HCT116 (cell line): ENCODE data around the gene CCER1. TPM values are rescaled to one million over a fixed set of nuclear protein-coding genes. Genes with fewer than 3 reads are reported as not detected.

Experiments
- ATAC-seq: fragments of 200-7000 bp; cut with Tn5 transposase; 2 replicates; pipeline ENCODE4 v1.9.1; 2020; ENCODE audit warnings: mild to moderate bottlenecking, moderate library complexity
- BruUV-seq: library from RNA; stranded (reverse); fragments of 400-500 nt; replicated peaks from 2 replicates; lab custom pipeline; 2021; lab: Mats Ljungman, UMichigan
- CTCF ChIA-PET: fragments of 300-600 bp; sonication (Branson Sonifier 250); formaldehyde crosslinking; loops from one replicate; lab custom pipeline; 2021; ENCODE audit warnings: antibody characterized with exemption; lab: Charles Lee
- POLR2A ChIA-PET: fragments of 300-600, 350-600 bp; sonication (Branson Sonifier 250); formaldehyde crosslinking; loops from one replicate; lab custom pipeline; 2021; ENCODE audit warnings: antibody characterized with exemption; lab: Charles Lee
- RAD21 ChIA-PET, 2 experiments: fragments of 300-600 bp; sonication (Branson Sonifier 250); formaldehyde crosslinking; loops; one replicate each; lab custom pipeline; 2023; ENCODE audit warnings: low total read pairs in 2 of 2; ENCODE audit not compliant: uncharacterized antibody in 2 of 2, unreplicated experiment in 2 of 2, low non-redundant PET in 1 of 2; lab: Charles Lee
- DNase-seq: peaks from one replicate; pipeline ENCODE4 v3.0.0-alpha.2; 2010; ENCODE audit warnings: low read depth, low spot score
- H2AFZ ChIP-seq: fragments of 200-600 bp; shearing (Covaris generic), sonication (generic); 2 replicates; pipeline ENCODE4 v1.6.1; 2017; ENCODE audit warnings: low read depth, mixed run types, mixed read lengths, antibody characterized with exemption, low read length; ENCODE audit not compliant: poor library complexity, severe bottlenecking
- H3K27ac ChIP-seq: 2 replicates; pipeline ENCODE4 v1.5.1; 2012; ENCODE audit warnings: low read depth, low read length
- H3K27me3 ChIP-seq: fragments of 200-600 bp; sonication (generic); 2 replicates; pipeline ENCODE4 v1.6.1; 2016; ENCODE audit warnings: mixed run types, low read length, mixed read lengths; ENCODE audit not compliant: insufficient read depth
- H3K36me3 ChIP-seq, 2 experiments: fragments of 200-500 bp in 1 of 2; fragments of 200-600 bp in 1 of 2; sonication (Bioruptor generic) in 1 of 2; sonication (generic) in 1 of 2; 2 replicates each; pipeline versions ENCODE4 v1.5.1 to v1.6.1; 2014 to 2016; ENCODE audit warnings: low read length in 2 of 2, inconsistent platforms in 1 of 2, mixed read lengths in 1 of 2, mixed run types in 1 of 2; ENCODE audit not compliant: insufficient read depth in 2 of 2, control insufficient read depth in 1 of 2
- H3K4me1 ChIP-seq, 2 experiments: fragments of 200-600 bp in 1 of 2; sonication (generic) in 1 of 2; 2 replicates each; pipeline versions ENCODE4 v1.5.1 to v1.6.1; 2012 to 2017; ENCODE audit warnings: low read length in 2 of 2, inconsistent platforms in 1 of 2, mild to moderate bottlenecking in 1 of 2, mixed read lengths in 1 of 2, mixed run types in 1 of 2, moderate library complexity in 1 of 2; ENCODE audit not compliant: insufficient read depth in 2 of 2, control insufficient read depth in 1 of 2
- H3K4me2 ChIP-seq: fragments of 200-600 bp; sonication (generic); 2 replicates; pipeline ENCODE4 v1.6.1; 2017; ENCODE audit warnings: mixed run types, low read length, mixed read lengths
- H3K4me3 ChIP-seq, 2 experiments: fragments of 200-600 bp in 1 of 2; sonication (generic) in 1 of 2; replicated peaks in 1 of 2; 2 replicates each; pipeline ENCODE4 v1.5.1; 2011 to 2016; ENCODE audit warnings: low read length in 2 of 2, control low read depth in 1 of 2, low read depth in 1 of 2, mild to moderate bottlenecking in 1 of 2, mixed read lengths in 1 of 2, mixed run types in 1 of 2
- H3K79me2 ChIP-seq: fragments of 200-600 bp; sonication (generic); 2 replicates; pipeline ENCODE4 v1.6.1; 2017; ENCODE audit warnings: mild to moderate bottlenecking, mixed run types, low read length, moderate library complexity, mixed read lengths; ENCODE audit not compliant: insufficient read depth
- H3K9ac ChIP-seq: fragments of 200-600 bp; sonication (generic); 2 replicates; pipeline ENCODE4 v1.6.1; 2016; ENCODE audit warnings: low read length, mixed read lengths
- H3K9me2 ChIP-seq: fragments of 200-600 bp; sonication (generic), shearing (Covaris generic); 2 replicates; pipeline ENCODE4 v1.6.1; 2017; ENCODE audit warnings: mixed run types, mild to moderate bottlenecking, moderate library complexity; ENCODE audit not compliant: insufficient read depth
- H3K9me3 ChIP-seq, 2 experiments: fragments of 200-500 bp in 1 of 2; fragments of 200-600 bp in 1 of 2; sonication (Bioruptor generic) in 1 of 2; sonication (generic) in 1 of 2; 2 replicates each; pipeline ENCODE4 v1.6.1; 2014 to 2017; ENCODE audit warnings: low read length in 2 of 2, mixed read lengths in 2 of 2, inconsistent platforms in 1 of 2, low read depth in 1 of 2, mild to moderate bottlenecking in 1 of 2, mixed run types in 1 of 2, moderate library complexity in 1 of 2; ENCODE audit not compliant: control insufficient read depth in 1 of 2, insufficient read depth in 1 of 2
- H4K20me1 ChIP-seq: fragments of 200-600 bp; sonication (generic), shearing (Covaris generic); 2 replicates; pipeline ENCODE4 v1.6.1; 2017; ENCODE audit warnings: mixed run types, mild to moderate bottlenecking, moderate library complexity; ENCODE audit not compliant: insufficient read depth
- ATF3 ChIP-seq: IDR thresholded peaks from 2 replicates; pipeline ENCODE4 v1.6.1; 2012
- CBX3 ChIP-seq: IDR thresholded peaks from 2 replicates; pipeline ENCODE4 v1.6.1; 2012; ENCODE audit warnings: low read depth
- CTCF ChIP-seq, 3 experiments: fragments of 200-600 bp in 1 of 3; sonication (generic) in 1 of 3; IDR thresholded peaks in 2 of 3; conservative IDR thresholded peaks in 1 of 3; 2 replicates each; pipeline ENCODE4 v1.5.1; 2012 to 2017; ENCODE audit warnings: low read depth in 2 of 3, low read length in 2 of 3, antibody characterized with exemption in 1 of 3, borderline replicate concordance in 1 of 3, control low read depth in 1 of 3, mild to moderate bottlenecking in 1 of 3, mixed read lengths in 1 of 3, mixed run types in 1 of 3, moderate library complexity in 1 of 3; ENCODE audit not compliant: insufficient read depth in 1 of 3
- EGR1 ChIP-seq: IDR thresholded peaks from 2 replicates; pipeline ENCODE4 v1.6.1; 2012; ENCODE audit warnings: low read depth
- ELF1 ChIP-seq: IDR thresholded peaks from 2 replicates; pipeline ENCODE4 v1.6.1; 2012; ENCODE audit warnings: low read depth, borderline replicate concordance
- EZH2phosphoT487 ChIP-seq: fragments of 200-600 bp; IDR thresholded peaks from 2 replicates; pipeline ENCODE4 v1.6.1; 2018; ENCODE audit warnings: antibody characterized with exemption, borderline replicate concordance
- MAX ChIP-seq: IDR thresholded peaks from 2 replicates; pipeline ENCODE4 v1.6.1; 2012
- POLR2AphosphoS5 ChIP-seq: IDR thresholded peaks from 2 replicates; pipeline ENCODE4 v1.6.1; 2011; ENCODE audit warnings: mild to moderate bottlenecking, low read depth, low read length, moderate library complexity
- RAD21 ChIP-seq: IDR thresholded peaks from 2 replicates; pipeline ENCODE4 v1.6.1; 2012; ENCODE audit warnings: low read depth, mild to moderate bottlenecking
- REST ChIP-seq: IDR thresholded peaks from 2 replicates; pipeline ENCODE4 v1.6.1; 2012; ENCODE audit warnings: low read depth
- SP1 ChIP-seq: IDR thresholded peaks from 2 replicates; pipeline ENCODE4 v1.6.1; 2012; ENCODE audit warnings: low read depth
- SRF ChIP-seq: IDR thresholded peaks from 2 replicates; pipeline ENCODE4 v1.6.1; 2012; ENCODE audit warnings: low read depth
- TCF7L2 ChIP-seq: IDR thresholded peaks from 2 replicates; pipeline ENCODE4 v1.7.0; 2011; ENCODE audit warnings: borderline replicate concordance, inconsistent platforms; ENCODE audit not compliant: insufficient read depth, insufficient read length; ENCODE audit errors: extremely low read depth
- YY1 ChIP-seq: IDR thresholded peaks from 2 replicates; pipeline ENCODE4 v1.6.1; 2011; ENCODE audit warnings: low read length, low read depth, moderate library complexity, mild to moderate bottlenecking; ENCODE audit not compliant: insufficient replicate concordance; ENCODE audit errors: extremely low read depth
- intact Hi-C: fragments of 100-400 bp; cut with micrococcal nuclease; formaldehyde crosslinking; loops from 2 replicates; pipeline ENCODE4 v1.10.0; 2022
- total RNA-seq: library from RNA; stranded (reverse); gene quantifications from one replicate; pipeline ENCODE4 v1.2.1, GENCODE V29; 2021; ENCODE audit not compliant: unreplicated experiment

CCER1 gene
- total RNA-seq, 1 experiment from 2014 or later: not detected

GRCh38 chr12:90972226-90972625 lies 17.2 kb upstream of the CCER1 start:
- CTCF ChIA-PET: no interaction called here
- no peaks in the 10 kb centered on the region for H3K36me3 ChIP-seq
- intact Hi-C loops: no loop called here
- no peaks in the 10 kb centered on the region for H3K9me2 ChIP-seq
- BruUV-seq: no TSS peak
- no peak overlapping the region for H3K4me2 ChIP-seq
- H2AFZ ChIP-seq: no peak overlapping the region
- no peak for DNase-seq
- no peak overlapping the region for H3K4me3 ChIP-seq
- no peaks in the 10 kb centered on the region for H3K79me2 ChIP-seq
- H3K9ac ChIP-seq: no peak overlapping the region
- peaks cover 0 to 9% of the 10 kb centered on the region in 2 experiments; a peak in 1 of 4 replicates for H3K4me1 ChIP-seq
- H3K27me3 ChIP-seq: no peaks in the 10 kb centered on the region
- no peaks in the 10 kb centered on the region for H4K20me1 ChIP-seq
- POLR2A ChIA-PET: no interaction called here
- TF ChIP-seq ATF3: no peak
- no peak for TF ChIP-seq YY1
- no peak for TF ChIP-seq ELF1
- TF ChIP-seq SP1: no peak
- TF ChIP-seq CBX3: no peak
- TF ChIP-seq SRF: no peak
- no peak for TF ChIP-seq CTCF (IDR thresholded peaks at IDR 0.05 in 2 of 3, conservative IDR thresholded peaks at IDR 0.05 in 1 of 3; ENCODE audit: borderline replicate concordance in 1 of 3, insufficient read depth in 1 of 3, low read depth in 2 of 3, low read length in 2 of 3)
- no peak for TF ChIP-seq POLR2AphosphoS5
- no peak for TF ChIP-seq REST
- no peak for TF ChIP-seq MAX
- TF ChIP-seq TCF7L2: no peak
- TF ChIP-seq EGR1: no peak
- no peak for TF ChIP-seq EZH2phosphoT487
- no peak for TF ChIP-seq RAD21
- TF ChIP-seq, all 23 proteins: peak for 0
- ATAC-seq: no peak
- H3K27ac ChIP-seq: no peak overlapping the region
- RAD21 ChIA-PET: no interaction called here
- no peaks in the 10 kb centered on the region for H3K9me3 ChIP-seq
